GM18519 (cell line): ENCODE results near the gene HSD17B12.
"Not testable (repeated sequence)": the region's sequence is repeated elsewhere in the genome, so short reads cannot be mapped to it uniquely, and the experiment has no call there.

Experiments used
- ATAC-seq: cut with Tn5 transposase; IDR thresholded peaks from one replicate; pipeline ENCODE4 v1.9.1; 2021; ENCODE audit warnings: mild to moderate bottlenecking, moderate library complexity; ENCODE audit not compliant: unreplicated experiment, low FRiP score

The HSD17B12 gene

DNA sequence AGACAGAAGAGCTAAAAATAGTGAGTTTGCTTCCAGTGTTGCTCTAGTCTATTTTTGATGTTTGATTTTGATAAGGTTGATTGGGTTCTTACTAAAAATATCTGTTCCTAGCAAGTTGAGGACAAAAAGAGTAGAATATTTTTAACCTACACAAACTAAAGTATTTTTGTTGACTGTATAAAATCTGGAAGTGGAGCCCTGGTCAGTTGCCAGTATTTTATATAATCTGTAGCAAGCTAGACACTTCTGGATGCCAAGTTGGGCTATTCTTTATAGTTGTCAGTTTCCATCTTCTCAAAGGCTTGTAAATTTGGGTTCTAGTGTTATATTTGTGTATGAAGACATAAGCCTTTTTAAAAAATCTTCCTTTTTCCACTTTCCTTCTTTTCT is 56.7 kb downstream of the HSD17B12 start:
- no peak for ATAC-seq

DNA sequence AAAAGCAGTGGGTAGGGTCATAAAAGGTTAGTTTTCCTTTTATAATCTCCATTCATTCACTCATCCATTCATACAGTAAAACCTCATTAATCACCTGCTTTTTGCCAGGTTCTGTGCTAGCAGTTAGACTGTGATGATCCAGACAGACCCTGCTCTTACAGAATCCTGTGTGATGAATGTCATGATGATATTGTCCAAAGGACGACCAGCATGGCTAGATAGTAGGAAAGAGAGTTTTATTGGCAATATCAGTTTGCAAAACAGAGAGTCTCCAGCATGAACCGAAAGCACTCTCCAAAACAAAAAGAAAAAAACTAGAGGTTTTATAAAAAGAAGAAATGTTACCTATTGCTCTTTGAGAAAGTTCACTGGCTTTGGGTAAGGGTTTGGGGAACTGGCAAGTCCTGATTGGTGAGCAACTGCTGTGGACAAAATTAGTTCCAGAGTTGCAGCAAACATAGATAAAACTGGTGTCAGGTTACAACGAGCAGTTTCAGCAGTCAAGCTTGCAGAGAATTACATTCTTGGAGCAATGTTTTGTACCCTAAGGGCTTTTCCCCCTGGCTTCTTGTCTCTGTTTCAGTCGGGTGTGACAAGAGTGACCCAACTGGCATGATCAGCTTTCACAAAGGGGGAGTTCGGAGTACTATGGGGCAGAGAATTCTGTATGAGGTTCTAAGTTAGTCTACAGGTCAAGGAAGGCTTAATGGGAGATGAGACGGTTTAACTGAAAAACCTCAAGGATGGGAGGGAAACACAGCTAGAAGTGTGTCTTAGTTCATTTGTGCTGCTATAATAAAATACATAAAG is 58.3 kb downstream of the HSD17B12 start:
- ATAC-seq = no peak

DNA sequence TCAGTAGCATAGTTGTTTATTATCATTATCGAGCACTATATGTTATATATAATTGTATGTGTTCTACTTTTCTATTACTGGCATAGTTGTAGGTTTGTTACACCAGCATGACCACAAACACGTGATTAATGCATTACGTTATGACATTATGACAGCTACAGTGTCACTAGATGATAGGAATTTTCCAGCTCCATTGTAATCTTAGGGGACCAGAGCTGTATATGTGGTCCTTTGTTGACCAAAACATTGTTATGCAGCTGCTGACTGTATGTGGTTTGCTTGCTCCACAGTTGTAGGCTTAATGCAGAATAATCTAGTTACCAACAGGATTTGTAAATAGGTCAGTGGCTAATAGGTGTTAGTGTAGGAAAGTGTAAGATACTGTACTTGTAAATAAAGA is 66.1 kb downstream of the HSD17B12 start:
- ATAC-seq = no peak

DNA sequence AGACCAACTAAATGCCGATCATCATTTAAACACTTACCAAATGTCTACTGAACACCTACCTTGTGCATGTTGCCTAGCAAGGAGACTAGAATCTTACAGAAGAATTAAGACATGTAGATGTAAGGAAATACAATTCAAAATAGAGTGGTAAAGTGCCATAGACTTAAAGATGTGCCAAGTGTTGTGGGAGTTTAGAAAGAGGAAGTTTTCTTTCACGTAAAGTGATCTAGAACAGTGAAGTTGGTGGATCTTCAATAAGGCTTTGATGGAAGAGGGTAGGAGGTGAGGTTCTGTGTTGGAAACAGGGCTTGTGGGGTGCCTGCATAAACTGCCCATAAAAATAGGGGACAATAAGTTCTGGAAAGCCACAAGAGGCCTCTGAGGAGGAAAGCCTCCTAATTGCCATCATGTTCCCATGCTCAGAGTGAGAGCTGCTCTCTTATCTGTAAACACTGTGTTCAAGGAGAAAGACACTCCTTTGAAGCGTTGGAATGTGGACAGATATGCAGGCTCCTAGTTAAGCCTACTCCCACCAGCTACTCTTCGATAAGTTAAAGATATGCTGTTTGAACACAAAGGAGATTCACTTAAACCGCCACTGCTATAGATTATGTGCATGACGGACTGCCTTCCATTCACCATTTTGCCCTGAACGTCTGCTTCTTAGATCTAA is 66.7 kb downstream of the HSD17B12 start:
- no peak for ATAC-seq

DNA sequence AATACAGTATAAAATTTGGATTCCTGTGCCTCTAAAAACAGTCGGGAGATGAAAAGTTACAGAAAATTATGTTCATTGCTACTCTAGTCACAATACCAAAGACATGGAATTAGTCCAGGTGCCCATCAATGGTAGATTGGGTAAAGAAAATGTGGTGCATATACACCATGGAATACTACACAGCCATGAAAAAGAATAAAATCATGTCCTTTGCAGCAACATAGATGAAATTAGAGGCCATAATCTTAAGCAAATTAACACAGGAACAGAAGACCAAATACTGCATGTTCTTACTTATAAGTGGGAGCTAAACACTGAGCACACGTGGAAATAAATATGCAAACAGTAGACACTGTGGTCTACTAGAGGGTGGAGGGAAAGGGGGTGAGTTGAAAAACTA is 67.6 kb downstream of the HSD17B12 start:
- ATAC-seq = no peak

DNA sequence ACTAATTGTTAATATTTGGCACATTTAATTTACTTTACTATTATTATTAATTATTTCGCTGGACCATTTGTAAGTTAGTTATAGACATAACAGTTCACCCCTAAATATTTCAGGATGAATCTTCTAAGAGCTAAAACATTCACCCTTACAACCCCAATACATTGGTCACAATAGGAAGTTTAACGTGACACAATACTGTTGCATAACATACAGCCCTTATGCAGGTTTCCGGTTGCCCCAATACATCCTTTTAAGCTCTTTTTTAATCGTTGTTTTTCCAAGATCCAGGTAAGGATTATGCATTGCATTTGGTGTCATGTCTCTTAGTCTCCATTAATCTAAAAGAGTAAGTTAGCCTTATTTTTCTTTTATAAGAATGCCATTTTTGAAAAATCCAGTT is 71.2 kb downstream of the HSD17B12 start:
- ATAC-seq = no peak

DNA sequence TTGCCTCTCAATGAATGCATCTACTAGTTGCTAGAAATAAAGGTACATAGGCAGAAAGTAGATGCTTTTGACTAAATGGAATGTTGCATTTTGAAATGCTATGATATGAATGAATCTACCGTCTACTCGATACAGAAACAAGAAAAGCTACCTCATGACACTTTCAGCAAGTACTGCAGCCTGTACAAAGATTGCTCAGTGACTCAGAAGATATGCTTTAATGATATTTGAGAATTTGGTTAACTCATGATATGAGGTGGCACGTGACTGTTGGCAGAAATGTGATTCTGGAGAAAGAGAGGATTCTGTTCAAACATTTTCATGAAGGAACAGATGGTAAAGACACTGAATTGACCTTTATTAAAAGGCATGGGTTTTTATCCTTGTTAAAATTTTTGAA is 76.0 kb downstream of the HSD17B12 start:
- ATAC-seq = no peak

DNA sequence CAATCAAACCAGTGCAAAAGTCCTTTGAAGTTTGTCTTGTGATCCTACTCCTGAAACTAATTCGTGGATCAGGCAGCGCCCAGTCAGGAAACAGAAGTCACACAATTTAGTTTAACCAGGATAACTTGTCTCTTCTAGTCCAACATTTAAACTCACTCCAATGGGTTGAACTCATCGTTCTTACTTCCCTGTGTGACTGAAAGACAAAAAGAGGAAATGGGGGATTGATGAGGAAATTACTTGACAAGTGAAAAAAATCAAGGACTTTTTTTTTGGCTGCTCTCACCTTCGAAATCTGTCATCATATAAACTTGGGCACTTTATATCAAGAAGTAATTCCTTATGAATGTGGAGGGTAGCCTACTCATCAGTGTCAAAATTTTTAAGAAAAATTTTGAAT is 78.4 kb downstream of the HSD17B12 start:
- ATAC-seq = no peak

DNA sequence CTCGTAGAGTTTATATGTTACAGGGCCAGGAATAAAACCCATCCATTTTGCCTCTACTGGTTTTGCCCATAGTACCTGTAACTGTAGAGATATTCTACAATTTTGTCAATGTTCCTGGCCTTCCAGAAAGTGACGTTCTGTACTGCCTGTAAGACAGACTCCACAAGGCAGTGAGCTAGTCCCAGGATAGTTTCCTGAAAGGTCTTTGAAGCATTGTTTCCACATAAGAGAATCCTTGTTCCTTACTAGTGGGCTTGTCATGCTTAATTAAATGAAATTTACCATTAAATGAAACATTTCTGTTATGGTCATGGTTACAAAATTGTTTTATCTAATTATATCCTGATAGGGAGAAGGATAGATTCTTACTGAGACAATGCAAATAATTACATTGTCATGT is 80.4 kb downstream of the HSD17B12 start:
- ATAC-seq = no peak

DNA sequence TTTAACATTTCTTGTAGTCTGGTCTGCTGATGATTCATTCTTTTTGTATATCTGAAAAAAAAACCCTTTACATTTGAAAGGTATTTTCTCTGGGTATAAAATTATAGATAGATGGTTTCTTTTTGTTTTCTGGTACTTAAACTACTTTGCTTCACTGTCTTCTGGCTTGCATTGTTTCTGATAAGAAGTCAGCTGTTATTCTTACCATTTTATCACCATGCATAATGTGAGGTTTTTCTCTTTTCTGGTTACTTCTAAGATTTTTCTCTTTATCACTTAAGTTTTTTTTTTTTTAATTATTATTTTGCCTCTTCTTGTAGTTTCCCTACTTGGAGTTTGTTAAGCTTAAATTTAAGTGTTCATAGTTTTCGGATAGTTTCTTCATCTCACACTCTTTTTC is 84.7 kb downstream of the HSD17B12 start:
- no peak for ATAC-seq

DNA sequence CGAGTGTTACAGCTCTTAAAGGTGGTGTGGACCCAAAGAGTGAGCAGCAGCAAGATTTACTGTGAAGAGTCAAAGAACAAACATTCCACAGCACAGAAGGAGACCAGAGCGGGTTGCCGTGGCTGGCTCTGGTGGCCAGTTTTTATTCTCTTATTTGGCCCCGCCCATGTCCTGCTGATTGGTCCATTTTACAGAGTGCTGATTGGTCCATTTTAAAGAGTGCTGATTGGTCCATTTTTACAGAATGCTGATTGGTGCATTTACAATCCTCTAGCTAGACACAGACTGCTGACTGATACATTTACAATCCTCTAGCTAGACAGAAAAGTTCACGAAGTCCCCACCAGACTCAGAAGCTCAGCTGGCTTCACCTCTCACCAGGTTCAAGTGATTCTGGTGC is 88.1 kb downstream of the HSD17B12 start:
- not testable (repeated sequence) for ATAC-seq

DNA sequence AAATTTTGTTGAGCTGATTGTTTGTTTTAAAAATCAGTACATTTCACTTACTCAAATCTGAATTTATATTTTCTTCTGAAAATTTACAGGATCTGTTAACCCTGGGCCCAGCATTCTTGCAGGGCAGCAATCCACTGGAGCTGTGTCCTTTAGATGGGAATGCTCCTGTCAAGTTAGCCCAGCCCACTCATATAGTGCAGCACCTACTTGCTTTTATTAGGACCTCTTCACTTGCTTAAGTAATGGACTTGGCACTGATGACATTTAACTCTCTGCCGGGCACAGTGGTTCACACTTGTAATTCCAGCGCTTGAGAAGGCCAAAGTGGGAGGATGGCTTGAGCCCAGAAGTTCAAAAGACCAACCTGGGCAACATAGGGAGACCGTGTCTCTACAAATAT is 89.6 kb downstream of the HSD17B12 start:
- no peak for ATAC-seq

DNA sequence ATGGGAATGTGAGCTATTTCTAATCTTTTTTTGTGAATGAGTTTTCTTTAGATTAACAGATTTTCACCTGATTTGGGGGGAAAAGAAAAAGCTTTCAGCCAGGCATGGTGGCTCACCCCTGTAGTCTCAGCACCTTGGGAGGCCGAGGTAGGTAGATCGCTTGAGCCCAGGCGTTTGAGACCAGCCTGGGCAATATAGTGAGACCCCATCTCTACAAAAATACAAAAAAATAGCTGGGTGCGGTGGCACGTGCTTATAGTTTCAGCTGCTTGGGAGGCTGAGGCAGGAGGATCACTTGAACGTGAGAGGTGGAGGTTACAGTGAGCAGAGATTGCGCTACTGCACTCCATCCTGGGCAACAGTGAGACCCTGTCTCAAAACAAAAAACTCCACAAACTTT is 92.2 kb downstream of the HSD17B12 start:
- ATAC-seq = no peak

DNA sequence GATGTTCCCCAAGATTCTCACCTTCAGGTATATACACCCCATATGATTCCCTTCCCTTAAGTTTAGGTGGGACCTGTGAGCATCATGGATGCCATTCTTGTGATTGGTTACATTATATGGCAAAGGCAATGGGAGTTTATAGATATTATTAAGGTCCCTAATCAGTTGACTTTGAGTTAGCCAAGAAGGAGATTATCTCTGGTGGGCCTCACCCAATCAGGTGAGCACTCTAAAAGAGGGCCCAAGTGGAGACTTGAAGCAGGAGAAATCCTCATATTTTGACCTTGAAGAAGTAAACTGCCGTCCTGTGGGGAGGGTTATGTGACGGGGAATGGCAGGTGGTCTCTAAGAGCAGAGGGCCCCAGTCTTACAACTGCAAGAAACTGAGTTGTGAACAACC is 94.2 kb downstream of the HSD17B12 start:
- no peak for ATAC-seq

DNA sequence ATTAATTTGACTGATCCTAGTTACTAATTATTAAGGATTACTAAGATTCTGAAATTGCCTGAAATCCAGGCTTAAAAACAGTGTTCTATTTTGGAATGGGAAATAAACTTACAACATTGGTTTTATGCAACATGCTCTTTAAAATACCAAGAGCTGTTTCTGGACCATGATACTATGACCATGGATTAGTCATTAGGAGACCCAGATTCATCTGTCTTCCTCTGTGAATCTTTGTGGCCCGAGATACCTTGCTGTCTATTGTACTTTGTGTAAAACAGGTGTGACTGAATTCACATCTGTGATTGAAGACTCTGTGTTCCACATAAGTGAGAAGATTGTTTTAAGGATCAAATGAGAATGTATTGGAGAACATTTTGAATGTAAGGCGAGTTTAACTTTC is 98.8 kb downstream of the HSD17B12 start:
- ATAC-seq = no peak

DNA sequence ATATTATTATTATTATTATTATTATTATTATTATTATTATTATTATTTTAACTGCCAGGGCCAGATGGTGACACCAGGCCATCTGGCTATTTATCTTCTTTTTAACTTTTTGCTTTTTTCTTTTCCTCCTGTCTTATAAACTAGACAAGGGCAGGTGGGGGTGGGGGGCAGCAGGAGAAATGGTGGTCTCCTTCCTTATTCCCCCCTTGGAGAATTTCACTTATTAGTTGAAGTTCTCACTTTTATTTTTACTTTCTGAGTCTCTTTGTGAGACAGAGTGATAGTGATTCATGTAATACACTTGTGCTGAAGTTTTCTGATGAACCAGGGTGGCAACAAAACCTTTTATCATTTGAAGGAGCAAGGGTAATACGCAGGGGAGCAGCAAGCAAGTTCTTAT is 103.8 kb downstream of the HSD17B12 start:
- ATAC-seq = no peak

DNA sequence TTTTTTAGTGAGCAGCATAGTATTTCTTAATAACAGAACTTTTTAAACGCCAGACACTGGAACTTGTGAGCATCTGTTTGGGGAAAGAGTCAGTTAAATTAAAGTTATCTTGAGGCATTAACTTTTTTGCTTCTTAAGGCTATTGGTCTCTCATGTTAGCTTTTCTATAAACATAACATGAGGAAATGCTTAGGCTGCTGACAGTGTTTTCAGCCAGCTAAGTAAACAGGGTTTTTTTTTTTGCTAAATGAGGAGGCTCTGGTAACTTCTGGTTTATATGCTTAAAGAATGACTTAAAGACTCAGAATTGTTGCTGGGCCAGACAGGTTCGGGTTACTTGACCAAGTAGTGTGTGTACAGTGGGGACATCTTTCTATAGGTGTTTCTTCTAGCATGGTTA is 104.3 kb downstream of the HSD17B12 start:
- ATAC-seq = no peak

DNA sequence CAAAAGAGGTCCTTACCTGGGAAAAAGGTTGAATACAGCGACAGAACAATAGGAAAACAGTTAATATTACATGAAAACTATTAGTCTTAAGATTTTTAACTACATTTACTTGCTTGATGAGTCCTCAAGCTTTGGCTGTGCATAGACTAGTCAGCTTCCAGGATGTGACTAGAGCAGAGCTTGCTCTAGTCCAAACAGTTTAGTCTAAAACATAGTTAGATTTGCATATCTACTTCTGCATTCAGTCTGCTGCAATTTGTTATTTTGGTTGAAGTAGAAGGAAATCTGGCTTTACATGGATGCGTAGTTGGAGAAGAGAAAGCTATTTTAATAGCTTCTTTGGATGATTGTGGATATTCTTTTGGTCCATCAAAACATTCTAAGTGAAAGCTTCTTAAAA is 104.8 kb downstream of the HSD17B12 start:
- no peak for ATAC-seq

DNA sequence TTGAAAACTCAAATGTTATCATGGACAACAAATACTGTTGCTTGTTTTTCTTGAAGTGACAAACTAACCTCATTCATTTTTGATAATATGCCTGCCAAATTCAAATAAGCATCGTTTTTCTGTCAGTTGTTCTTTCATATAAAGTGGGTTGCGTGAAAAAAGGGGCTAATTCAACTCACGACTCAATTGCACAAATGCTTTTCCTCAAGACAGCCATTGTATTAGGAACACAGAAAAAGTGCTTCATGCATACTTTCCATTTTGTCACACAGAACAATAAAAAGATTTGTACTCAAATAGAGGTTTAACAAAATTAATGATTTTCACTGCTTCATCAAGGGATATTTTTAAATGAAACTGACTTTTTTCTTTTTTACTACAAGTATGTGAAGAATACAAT is 105.5 kb downstream of the HSD17B12 start:
- no peak for ATAC-seq

DNA sequence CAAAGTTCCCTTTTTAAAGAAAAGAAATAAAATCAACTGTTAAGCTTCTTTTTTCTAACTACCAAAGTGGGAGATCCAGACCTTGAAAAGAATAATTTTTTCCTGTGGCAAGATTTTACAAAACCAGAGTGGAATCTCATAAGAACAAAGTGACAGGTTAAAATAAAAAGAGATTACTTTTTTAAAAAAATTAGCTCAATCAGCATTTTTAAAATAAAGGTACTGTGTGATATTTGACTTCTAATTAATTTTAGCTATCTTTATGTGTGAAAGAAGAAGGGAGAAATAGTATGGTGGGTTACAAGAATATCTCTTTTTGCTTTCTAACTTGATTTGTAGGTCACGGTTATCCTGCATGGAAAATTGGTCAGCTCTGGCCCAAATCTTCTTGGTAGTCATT is 107.3 kb downstream of the HSD17B12 start:
- ATAC-seq = no peak

DNA sequence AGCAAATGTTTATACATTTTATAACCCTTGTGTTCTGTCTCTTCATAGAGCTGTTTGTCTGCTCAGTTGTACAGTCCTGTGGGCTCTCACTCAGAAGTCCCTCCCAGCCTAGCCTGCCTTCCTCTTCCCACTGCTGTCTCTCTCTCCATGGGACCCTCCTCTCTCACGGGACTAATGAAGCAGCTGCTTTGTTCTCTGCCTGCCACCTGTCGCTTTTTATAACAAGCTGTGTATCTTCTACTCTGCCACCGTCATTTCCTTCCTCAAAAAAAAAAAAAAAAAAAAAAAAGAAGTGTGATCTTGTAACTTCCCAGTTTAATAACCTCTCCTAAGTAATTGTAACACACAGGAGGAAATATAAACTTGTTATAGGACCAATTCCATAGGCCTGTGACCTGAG is 107.9 kb downstream of the HSD17B12 start:
- no peak for ATAC-seq

DNA sequence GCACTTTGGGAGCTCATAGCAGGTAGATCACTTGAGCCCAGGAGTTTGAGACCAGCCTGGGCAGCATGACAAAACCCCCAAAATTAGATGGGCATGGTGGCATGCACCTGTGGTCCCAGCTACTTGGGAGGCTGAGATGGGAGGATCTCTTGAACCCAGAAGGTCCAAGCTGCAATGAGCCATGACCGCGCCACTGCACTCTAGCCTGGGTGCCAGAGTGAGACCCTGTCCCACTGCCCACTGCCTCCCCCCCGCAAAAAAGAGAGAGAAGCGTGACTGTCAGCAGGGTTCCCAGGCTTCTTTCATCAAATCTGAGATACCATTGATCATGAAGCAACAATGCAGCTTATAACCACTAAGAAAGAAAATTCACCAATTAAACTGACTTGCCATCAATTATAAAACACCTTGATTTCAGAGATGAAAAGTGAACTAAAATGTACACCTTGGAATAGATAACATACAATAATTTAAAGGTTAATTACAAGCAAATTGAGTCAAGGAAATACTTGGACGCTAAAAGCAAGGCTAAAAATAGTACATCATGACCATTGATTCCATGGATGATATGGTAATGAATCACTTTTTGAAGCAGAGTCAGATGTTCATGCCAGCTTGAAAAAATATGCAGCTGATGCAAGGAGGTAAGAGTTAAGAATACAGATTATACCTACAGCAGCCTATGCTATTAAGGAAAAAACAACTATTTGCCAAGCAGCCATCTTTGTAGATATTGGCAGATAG is 109.3 kb downstream of the HSD17B12 start:
- ATAC-seq = no peak
